K562 (cell line): Measurements from ENCODE around the gene PNMT. TPM values are rescaled to one million over a fixed set of nuclear protein-coding genes. Genes with fewer than 3 reads are reported as not detected.

Experiments used
- polyA plus RNA-seq, 8 experiments: library from polyadenylated mRNA; depleted of rRNA in 4 of 8; stranded (reverse) in 5 of 8; unstranded in 3 of 8; fragments of >200 nt; fragmentation: Nextera tagmentation in 2 of 8; fragmentation: Illumina TruSeq in 1 of 8; extraction: Ambion mirVana in 2 of 8; extraction: Trizol in 1 of 8; gene quantifications; 2 replicates each; pipeline versions ENCODE4 v1.2.1 to v1.2.3, GENCODE V29; 2011 to 2014; ENCODE audit warnings: inconsistent platforms in 1 of 8, missing spikeins in 1 of 8
- total RNA-seq, 7 experiments: library from RNA; depleted of rRNA in 6 of 7; stranded (reverse); fragments of >200 nt in 6 of 7; fragmentation: Illumina TruSeq in 2 of 7; extraction: Trizol in 2 of 7; gene quantifications; 2 replicates each; pipeline versions ENCODE4 v1.2.1 to v1.2.3, GENCODE V29; 2011 to 2021; ENCODE audit warnings: low replicate concordance in 1 of 7
- TF ChIP-seq, protein P1 (sequence below), 2 experiments: fragments of 450-650 bp; formaldehyde crosslinking in 1 of 2; IDR thresholded peaks; 2 replicates each; pipeline versions ENCODE4 v1.4.0 to v1.6.1; 2014 to 2020; ENCODE audit warnings: mild to moderate bottlenecking in 2 of 2, borderline replicate concordance in 1 of 2, low read depth in 1 of 2
- TF ChIP-seq, protein P2 (sequence below): sonication (generic); formaldehyde crosslinking; IDR thresholded peaks from 2 replicates; pipeline ENCODE4 v1.9.0; 2022; ENCODE audit warnings: mild to moderate bottlenecking, missing genetic modification reagents
- TF ChIP-seq, protein P3 (sequence below): sonication (generic); formaldehyde crosslinking; IDR thresholded peaks from 2 replicates; pipeline ENCODE4 v1.8.0; 2022; ENCODE audit warnings: mild to moderate bottlenecking, missing genetic modification reagents
- TF ChIP-seq, protein P4 (sequence below): fragments of 450-650 bp; IDR thresholded peaks from 2 replicates; pipeline ENCODE4 v1.6.1; 2017; ENCODE audit warnings: antibody characterized with exemption, mild to moderate bottlenecking
- TF ChIP-seq, protein P5 (sequence below), 2 experiments: fragments of 450-650 bp; conservative IDR thresholded peaks; 2 replicates each; pipeline ENCODE4 v1.6.1; 2017; ENCODE audit warnings: mild to moderate bottlenecking in 2 of 2, moderate library complexity in 2 of 2

PNMT gene
- total and polyA plus RNA-seq, 9 of the 15 experiments (the other 6 are each of a cell fraction or from before 2014, with no cell fraction given) = 0.55 to 18.1 (median 5.8) TPM

DNA sequence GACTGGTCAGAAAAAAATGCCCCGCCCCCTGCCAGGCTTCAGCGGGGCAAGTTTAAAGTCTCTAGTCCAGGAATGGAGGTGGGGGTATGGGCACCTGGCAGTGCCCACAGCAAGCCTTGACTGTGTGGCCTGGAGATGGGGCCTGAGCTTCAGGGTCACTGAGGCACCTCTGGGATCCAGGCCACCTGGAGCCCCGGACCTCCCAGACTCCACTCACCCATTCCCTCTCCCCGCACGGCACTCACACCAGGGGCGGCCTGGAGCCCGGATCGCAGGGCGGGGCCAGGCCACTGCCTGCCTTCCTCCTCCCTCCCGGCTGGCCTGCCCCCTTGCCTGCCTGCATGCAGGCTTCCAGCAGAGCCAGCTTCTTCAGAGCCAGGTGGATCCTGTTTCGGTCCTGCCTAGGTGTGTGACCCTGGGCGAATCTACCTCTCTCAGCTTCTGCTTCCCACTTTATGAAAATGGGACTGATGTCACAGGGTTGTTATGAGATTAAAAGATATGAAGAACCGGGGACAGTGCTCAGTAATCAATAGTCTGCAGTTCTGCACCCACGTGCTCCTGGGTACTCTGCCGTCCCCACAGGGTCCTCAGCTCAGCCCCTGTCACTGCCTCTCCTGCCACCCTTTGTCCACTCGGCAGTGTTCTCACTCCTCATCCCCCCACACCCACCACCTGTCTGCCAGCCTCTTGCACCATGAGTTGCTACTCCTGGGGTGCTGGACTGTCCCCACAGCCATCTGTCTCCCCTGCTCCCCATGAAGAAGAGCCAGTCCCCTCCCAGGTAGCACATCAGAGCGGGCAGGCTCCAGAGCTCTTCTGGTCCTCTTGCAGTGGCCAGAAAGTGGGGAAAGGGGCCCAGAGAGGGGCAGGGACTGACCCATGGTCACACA lies 4.3 kb upstream of the PNMT start (continued):
- TF ChIP-seq, protein P1, sequence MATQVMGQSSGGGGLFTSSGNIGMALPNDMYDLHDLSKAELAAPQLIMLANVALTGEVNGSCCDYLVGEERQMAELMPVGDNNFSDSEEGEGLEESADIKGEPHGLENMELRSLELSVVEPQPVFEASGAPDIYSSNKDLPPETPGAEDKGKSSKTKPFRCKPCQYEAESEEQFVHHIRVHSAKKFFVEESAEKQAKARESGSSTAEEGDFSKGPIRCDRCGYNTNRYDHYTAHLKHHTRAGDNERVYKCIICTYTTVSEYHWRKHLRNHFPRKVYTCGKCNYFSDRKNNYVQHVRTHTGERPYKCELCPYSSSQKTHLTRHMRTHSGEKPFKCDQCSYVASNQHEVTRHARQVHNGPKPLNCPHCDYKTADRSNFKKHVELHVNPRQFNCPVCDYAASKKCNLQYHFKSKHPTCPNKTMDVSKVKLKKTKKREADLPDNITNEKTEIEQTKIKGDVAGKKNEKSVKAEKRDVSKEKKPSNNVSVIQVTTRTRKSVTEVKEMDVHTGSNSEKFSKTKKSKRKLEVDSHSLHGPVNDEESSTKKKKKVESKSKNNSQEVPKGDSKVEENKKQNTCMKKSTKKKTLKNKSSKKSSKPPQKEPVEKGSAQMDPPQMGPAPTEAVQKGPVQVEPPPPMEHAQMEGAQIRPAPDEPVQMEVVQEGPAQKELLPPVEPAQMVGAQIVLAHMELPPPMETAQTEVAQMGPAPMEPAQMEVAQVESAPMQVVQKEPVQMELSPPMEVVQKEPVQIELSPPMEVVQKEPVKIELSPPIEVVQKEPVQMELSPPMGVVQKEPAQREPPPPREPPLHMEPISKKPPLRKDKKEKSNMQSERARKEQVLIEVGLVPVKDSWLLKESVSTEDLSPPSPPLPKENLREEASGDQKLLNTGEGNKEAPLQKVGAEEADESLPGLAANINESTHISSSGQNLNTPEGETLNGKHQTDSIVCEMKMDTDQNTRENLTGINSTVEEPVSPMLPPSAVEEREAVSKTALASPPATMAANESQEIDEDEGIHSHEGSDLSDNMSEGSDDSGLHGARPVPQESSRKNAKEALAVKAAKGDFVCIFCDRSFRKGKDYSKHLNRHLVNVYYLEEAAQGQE (IDR thresholded peaks at IDR 0.05; ENCODE audit: borderline replicate concordance) = no peak
- TF ChIP-seq, protein P1 (CRISPR knock-in tag; IDR thresholded peaks at IDR 0.05; ENCODE audit: low read depth) = no peak
- TF ChIP-seq, protein P2, sequence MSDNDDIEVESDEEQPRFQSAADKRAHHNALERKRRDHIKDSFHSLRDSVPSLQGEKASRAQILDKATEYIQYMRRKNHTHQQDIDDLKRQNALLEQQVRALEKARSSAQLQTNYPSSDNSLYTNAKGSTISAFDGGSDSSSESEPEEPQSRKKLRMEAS (CRISPR knock-in tag) = peak; percentile 10; the same call in 1 of the 2 replicates
- TF ChIP-seq, protein P3, sequence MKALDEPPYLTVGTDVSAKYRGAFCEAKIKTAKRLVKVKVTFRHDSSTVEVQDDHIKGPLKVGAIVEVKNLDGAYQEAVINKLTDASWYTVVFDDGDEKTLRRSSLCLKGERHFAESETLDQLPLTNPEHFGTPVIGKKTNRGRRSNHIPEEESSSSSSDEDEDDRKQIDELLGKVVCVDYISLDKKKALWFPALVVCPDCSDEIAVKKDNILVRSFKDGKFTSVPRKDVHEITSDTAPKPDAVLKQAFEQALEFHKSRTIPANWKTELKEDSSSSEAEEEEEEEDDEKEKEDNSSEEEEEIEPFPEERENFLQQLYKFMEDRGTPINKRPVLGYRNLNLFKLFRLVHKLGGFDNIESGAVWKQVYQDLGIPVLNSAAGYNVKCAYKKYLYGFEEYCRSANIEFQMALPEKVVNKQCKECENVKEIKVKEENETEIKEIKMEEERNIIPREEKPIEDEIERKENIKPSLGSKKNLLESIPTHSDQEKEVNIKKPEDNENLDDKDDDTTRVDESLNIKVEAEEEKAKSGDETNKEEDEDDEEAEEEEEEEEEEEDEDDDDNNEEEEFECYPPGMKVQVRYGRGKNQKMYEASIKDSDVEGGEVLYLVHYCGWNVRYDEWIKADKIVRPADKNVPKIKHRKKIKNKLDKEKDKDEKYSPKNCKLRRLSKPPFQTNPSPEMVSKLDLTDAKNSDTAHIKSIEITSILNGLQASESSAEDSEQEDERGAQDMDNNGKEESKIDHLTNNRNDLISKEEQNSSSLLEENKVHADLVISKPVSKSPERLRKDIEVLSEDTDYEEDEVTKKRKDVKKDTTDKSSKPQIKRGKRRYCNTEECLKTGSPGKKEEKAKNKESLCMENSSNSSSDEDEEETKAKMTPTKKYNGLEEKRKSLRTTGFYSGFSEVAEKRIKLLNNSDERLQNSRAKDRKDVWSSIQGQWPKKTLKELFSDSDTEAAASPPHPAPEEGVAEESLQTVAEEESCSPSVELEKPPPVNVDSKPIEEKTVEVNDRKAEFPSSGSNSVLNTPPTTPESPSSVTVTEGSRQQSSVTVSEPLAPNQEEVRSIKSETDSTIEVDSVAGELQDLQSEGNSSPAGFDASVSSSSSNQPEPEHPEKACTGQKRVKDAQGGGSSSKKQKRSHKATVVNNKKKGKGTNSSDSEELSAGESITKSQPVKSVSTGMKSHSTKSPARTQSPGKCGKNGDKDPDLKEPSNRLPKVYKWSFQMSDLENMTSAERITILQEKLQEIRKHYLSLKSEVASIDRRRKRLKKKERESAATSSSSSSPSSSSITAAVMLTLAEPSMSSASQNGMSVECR = no peak
- TF ChIP-seq, protein P4, sequence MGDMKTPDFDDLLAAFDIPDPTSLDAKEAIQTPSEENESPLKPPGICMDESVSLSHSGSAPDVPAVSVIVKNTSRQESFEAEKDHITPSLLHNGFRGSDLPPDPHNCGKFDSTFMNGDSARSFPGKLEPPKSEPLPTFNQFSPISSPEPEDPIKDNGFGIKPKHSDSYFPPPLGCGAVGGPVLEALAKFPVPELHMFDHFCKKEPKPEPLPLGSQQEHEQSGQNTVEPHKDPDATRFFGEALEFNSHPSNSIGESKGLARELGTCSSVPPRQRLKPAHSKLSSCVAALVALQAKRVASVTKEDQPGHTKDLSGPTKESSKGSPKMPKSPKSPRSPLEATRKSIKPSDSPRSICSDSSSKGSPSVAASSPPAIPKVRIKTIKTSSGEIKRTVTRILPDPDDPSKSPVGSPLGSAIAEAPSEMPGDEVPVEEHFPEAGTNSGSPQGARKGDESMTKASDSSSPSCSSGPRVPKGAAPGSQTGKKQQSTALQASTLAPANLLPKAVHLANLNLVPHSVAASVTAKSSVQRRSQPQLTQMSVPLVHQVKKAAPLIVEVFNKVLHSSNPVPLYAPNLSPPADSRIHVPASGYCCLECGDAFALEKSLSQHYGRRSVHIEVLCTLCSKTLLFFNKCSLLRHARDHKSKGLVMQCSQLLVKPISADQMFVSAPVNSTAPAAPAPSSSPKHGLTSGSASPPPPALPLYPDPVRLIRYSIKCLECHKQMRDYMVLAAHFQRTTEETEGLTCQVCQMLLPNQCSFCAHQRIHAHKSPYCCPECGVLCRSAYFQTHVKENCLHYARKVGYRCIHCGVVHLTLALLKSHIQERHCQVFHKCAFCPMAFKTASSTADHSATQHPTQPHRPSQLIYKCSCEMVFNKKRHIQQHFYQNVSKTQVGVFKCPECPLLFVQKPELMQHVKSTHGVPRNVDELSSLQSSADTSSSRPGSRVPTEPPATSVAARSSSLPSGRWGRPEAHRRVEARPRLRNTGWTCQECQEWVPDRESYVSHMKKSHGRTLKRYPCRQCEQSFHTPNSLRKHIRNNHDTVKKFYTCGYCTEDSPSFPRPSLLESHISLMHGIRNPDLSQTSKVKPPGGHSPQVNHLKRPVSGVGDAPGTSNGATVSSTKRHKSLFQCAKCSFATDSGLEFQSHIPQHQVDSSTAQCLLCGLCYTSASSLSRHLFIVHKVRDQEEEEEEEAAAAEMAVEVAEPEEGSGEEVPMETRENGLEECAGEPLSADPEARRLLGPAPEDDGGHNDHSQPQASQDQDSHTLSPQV = 0 out of 2 replicates have a peak, but pooled peaks have one; percentile 35
- TF ChIP-seq, protein P5, sequence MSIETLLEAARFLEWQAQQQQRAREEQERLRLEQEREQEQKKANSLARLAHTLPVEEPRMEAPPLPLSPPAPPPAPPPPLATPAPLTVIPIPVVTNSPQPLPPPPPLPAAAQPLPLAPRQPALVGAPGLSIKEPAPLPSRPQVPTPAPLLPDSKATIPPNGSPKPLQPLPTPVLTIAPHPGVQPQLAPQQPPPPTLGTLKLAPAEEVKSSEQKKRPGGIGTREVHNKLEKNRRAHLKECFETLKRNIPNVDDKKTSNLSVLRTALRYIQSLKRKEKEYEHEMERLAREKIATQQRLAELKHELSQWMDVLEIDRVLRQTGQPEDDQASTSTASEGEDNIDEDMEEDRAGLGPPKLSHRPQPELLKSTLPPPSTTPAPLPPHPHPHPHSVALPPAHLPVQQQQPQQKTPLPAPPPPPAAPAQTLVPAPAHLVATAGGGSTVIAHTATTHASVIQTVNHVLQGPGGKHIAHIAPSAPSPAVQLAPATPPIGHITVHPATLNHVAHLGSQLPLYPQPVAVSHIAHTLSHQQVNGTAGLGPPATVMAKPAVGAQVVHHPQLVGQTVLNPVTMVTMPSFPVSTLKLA (conservative IDR thresholded peaks at IDR 0.05) = peak in 1 of 2 experiments; percentile 58; a peak in 3 of 4 replicates
